C1 segment of cervical spinal cord (tissue), 14 donors: ENCODE data around the gene SIX3.

Source experiments
- DNase-seq, 14 donors: peaks; one replicate each; lab custom pipeline; 2025; lab: John Stamatoyannopoulos, UW

Gene SIX3

DNA sequence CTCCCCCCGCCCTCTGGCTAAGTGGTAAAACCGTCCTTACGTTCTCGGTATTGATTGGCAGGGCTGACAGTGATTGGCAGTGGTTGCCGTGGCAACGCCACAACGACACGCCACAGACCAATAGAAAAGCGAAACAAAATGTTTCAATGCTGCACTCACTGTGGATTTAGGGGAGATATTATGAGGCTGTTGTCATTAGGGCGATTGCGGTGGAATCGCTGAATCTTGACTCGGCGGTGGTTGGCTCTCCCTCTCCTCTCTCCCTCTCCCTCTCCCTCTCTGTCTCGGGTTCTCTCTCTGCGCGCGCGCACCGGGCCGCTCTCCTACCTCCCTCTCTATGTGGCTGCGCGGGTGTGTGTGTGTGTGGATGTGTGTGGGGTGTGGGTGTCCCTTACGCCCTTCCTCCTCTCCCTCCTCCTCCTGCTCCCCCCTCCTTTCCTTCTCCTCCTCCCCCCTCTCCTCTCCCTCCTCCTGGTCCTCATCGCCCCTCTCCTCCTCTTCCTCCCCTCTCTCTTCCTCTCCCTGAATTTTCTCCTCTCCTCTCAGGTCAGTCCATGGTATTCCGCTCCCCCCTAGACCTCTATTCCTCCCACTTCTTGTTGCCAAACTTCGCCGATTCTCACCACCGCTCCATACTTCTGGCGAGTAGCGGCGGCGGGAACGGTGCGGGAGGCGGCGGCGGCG lies at the start of gene SIX3:
SIX3 (plus strand) TSS at position 152 of the 684 bp plus-strand sequence; CDS start at position 555, 403 bp downstream.
- DNase-seq = no peak

DNA sequence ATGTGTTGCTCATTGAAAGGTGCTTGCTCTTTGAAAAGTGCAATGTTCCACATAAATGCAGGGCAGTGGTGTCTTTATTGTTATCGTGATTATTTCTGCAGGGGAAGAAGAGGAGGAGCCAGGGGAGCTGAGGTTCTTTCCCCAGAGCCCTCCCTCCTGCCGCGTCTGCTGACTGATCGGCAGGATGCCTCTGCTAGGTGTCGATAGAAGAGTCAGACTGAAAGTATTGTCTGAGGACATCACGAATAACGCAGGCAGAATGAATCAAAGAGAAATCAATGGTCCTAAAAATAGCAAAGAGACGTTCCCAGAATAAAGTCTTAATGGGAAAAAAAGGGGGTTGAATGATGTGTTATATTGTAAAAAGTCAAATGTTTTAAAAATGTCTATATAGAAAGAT lies 47.4 kb upstream of the SIX3 start:
- DNase-seq = no peak

DNA sequence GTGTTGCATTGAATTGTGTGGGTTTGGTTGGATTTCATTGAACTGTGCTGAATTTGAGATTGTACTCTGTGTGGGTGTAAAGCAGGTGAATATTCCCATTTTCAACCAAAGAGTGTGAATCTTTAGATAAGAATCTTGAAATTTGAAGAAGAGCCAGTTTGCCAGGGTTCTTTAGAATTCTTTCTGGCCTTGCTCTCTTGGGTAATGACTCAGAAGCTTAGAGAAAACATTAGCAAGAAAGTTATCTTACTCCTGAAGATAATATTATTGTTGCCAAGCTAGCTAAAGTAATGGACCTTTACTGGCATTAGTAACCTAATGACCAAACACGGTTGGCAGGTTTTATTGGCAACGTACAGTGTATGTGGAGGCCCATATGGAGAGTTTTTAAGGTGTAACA lies 46.4 kb upstream of the SIX3 start:
- no peak for DNase-seq

DNA sequence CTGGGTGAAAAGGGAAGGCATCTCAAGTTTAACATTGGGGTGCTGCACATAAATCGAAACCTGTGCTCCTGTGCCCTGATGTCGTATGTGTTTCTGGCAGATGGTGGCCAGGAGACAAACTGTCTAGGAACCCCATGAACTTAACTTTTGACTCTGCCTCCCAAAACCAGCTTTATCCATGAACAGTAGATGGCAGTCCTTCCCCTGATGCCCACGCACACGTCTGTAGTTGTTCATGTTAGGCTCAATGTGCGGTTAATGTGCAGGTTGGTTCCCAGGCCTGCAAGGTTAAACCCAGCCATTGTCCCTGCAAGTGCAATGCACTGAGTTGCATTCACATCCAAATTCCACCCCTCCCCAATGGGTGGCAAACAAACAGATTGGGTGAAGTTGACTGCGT lies 44.1 kb upstream of the SIX3 start:
- no peak for DNase-seq

DNA sequence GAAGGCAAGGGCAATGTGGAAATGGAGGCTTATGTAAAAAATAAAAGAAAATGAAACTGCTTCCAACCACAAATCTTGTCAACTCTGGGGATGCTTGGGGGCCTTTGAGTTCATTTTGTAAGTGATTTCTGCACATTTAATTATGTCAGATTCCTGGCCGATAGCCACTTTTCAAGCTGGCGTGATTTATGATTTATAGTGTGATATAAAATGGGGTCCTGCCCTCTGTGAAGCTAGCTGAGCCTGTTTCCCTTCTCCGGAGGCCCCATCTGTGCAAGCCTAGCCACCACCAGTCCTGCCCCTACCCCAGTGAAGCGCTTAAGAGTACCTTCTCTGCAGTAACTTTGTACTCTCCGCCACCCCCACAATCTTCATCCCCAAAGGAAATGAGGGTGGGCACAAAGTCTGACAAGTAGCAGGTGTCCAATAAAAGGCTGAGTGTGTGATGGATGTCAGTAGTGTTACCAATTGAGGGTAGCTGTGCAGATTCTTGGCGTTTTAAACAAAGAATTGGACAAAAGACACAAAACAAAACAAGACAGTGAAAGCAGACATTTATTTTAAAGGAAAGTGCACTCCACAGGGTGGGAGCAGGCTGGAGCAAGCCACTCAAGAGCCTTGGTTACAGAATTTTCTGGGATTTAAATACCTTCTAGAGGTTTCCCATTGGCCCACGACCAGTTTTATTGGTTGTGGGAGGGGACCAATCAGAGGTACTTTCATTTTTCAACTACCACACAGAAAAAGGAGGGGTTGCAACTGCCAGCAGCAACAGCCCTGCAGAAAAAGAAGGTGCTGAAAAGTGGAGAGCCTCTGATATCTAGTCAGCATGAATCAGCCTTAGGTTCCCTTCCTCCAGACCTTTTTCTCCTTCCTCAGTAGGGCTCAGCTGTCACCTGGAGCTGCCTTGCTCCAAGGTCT lies 39.0 kb upstream of the SIX3 start:
- DNase-seq = no peak

GRCh38 chr2:44904578-44904977 lies 36.9 kb upstream of the SIX3 start:
- no peak for DNase-seq

DNA sequence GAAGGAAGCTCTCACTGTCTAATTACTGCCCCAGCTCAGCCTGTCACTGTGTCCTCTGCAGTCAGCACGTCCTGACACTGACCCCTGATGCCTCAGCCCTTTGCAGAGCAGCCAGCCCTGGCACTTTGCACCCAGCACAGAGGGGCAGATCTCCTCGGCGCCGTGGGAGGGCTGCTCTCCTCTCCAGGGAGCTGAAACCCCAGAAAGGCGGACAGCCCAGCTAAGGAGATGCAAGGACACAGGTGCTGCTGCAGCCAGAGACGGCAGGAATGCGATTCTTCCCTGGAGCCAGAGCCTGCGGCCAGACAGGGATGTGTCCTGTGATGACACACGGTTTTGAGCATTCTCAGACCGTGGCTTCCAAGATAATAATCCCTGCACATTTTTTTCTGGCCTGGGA lies 34.5 kb upstream of the SIX3 start:
- DNase-seq = no peak

- DNase-seq = no peak
Measured at GRCh38 chr2:44909831-44910230, 31.7 kb upstream of the SIX3 start.

DNA sequence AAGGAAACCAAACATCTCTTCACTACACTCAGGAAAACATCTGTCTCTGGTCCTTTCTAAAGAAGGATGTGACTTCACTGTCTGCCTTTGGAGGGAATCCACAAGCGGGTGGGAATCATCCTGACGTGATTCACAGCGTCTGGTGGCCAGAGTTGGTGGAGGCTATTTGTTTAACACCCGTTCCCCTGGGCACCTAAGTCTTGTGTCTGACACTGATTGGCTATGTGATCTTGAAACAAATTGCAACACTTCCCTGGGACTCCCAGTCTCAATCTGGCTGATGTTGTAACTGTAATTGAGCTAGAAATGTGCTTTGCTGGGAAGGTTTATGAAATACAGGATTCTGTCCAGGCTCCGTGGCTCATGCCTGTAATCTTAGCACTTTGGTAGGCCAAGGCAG lies 28.8 kb upstream of the SIX3 start:
- no peak for DNase-seq

DNA sequence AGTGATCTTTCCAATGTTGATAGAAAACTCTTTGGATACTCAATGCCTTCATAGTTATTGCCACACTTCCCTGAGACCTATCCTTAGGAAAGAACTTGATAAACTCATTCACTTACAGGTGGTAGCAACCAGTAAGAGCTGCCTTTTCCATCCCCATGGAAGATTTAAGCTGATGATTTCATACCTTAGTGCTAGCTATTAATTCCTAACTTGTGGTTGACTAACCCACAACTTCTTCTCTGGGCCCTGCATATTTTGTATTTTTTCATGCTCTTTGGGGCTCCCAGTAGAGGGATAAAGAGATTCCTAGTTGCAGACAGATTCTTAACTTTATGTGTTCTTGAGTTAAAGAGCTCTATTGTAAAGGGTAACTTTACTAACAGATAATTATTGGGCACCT lies 25.2 kb upstream of the SIX3 start:
- no peak for DNase-seq

GRCh38 chr2:44918095-44918775 lies 23.3 kb upstream of the SIX3 start:
- DNase-seq = no peak

- no peak for DNase-seq
Measured at GRCh38 chr2:44920751-44921150, 20.8 kb upstream of the SIX3 start.

GRCh38 chr2:44922776-44923175 lies 18.7 kb upstream of the SIX3 start:
- DNase-seq = no peak

GRCh38 chr2:44925561-44926136 lies 15.9 kb upstream of the SIX3 start:
- no peak for DNase-seq

GRCh38 chr2:44926957-44927356 lies 14.5 kb upstream of the SIX3 start:
- DNase-seq = no peak

- no peak for DNase-seq
Measured at GRCh38 chr2:44927985-44928482, 13.5 kb upstream of the SIX3 start.

DNA sequence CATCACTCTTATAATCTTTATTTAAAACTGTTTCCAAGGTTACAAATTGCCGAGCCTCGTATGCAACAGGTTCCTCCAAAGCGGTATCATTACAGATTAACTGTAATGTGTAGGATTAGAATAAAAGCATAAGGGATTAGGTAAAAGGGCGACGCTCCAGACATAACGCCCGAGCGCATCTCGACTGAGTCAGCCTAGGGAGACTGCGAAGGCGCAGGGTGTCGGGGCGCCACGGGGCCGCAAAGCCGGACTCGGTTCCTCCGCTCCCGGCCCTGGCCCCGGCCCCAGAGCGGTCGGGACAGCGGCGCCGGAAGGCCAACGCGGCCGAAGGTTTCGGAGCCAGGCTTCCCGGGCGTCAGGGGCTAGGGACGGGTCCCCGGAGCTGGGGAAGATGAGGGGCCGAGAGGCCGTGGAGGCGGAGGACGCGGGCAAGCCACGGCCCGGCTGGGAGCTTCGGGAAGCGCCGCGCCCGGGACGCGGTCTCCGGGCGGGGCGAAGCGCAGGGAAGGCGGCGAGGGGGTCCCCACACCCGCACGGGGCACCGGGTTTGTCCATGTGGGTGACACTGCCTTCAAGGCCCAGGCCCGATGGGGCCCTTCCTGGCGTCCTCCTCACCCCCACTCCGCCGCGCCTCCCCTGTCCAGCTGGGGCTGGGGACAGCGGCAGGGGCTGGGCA lies 12.9 kb upstream of the SIX3 start:
- DNase-seq = no peak

DNA sequence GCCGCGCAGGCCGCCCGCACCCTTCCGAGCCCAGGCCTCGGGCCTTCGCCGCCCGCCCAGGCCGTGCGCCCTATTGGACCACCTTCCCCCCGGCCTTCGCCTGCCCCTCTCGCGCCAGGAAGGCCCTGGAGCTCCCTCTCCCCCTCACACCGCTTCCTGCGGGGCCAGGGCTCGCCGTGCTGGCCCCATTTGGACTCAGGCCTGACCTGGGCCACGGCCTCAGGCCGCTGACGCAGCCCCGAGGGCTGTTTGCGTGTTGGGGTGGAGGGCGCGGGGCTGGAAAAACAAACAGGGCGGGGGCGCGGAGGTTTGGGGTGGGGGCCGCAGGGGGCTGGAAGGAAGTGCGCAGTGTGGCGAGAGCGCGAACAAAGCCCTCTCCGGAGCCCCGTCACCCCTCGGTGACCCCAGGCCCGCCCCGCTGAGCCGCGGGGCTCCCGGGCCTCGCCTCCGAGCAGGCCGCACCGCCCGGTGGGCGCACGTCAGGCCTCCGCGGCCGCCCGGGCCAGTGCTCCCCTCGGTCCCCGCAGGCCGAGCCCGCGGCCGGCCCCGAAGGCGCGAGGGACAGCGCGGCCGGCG lies 12.3 kb upstream of the SIX3 start:
- no peak for DNase-seq

- DNase-seq = no peak
Measured at GRCh38 chr2:44929735-44930273, 11.7 kb upstream of the SIX3 start.
